Activated T-helper 1 cell treated with Interleukin-2 at 50 U/mL for 16 hours (primary cell): ENCODE measurements around the gene IKZF3.

Experiments
- DNase-seq: peaks from one replicate; pipeline ENCODE4 v3.0.0-alpha.2; 2020; ENCODE audit warnings: low read depth

Gene IKZF3

GRCh38 chr17:39814497-39814896 is 49.6 kb downstream of the IKZF3 start:
- DNase-seq, result no peak

DNA sequence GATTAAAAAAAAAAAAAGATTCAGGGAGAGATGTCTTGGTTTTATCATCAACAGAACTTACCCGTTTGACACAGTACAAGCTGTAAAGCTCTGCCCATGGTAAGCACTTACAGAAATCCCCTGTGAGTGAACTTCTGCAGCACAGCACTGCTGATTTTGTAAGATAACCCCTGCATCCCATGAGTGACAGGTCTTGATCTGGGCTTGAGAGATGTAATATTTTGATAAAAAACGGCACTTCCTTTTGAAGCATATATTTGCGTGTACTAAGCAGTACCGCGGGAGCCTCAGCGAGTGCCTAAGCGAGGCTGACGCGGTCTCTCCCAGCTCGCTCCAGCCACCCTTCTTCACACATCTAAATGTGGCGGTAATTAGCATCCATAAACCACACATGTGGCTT is 50.5 kb downstream of the IKZF3 start:
- DNase-seq, result peak; percentile 43

GRCh38 chr17:39812466-39812865 is 51.6 kb downstream of the IKZF3 start:
- no peak for DNase-seq

DNA sequence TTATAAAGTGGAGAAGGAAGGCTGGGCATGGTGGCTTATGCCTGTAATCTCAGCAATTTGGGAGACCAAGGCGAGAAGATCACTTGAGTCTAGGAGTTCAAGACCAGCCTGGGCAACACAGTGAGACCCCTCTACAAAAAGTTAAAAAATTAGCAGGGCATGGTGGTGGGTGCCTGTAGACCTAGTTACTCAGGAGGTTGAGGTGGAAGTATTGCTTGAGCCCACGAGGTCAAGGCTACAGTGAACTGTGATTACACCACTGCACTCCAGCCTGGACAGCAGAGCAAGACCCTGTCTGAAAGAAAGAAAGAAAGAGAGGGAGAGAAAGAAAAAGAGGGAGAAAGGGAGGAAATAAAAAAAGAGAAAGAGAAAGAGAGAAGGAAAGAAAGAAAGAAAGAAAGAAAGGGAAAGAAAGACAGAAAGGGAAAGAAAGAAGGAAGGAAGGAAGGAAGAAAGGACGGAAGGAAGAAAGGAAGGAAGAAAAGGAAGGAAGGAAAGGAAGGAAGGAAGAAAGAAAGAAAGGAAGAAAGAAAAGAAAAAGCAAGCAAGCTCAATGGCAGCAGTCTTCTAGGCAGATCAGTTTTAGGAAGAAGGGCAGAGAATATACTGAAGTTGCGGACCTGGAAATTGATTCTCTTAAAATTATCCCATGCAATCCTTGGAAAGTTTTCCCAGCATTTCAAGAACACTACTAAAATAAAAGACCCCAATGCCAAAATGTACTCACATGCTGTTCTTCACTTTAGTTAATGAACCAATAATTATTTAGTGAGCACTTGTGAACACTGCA is 53.0 kb downstream of the IKZF3 start:
- no peak for DNase-seq

- no peak for DNase-seq
These were observed 54.9 kb downstream of the IKZF3 start for GRCh38 chr17:39809221-39809620.

GRCh38 chr17:39808409-39808997 is 55.6 kb downstream of the IKZF3 start:
- no peak for DNase-seq

DNA sequence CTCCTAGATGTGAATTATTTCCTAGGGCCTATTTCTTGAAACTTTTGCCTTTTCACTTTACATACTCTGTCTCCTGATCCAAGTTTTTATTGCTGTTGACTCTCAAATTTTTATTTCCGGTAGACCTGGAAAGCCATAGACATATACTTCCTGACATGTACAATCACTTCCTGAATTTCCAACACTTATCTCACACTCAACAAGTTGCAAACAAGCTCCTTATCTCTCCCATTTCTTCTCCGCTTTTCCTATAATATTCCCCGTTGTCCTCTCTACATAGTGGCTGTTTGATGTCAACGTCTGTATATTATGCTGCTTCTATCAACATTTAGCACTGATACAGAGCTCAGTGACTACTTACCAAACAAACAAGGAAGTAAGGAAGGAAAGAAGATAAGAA is 59.3 kb downstream of the IKZF3 start:
- DNase-seq, result no peak

- DNase-seq, result no peak
These were observed 63.1 kb downstream of the IKZF3 start for GRCh38 chr17:39801055-39801454.

DNA sequence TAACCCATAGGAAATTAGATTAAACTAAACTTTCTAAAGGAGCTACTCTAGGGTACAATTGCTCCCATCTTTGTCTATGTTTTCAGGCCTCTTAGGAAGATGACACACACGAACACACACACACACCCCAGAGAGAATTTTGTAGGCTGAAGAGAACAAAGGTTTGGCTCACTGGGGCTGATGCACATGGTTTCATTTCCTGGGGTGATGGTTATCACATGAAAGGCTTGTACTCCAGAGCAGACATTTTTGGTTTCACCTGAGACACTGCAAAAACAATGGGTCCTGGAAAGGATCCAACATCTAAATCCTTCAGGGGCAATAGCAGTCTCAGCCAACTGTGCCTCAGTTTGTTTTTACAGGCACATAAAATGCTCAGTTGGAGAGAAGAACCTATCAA is 63.6 kb downstream of the IKZF3 start:
- DNase-seq, result peak; percentile 37

DNA sequence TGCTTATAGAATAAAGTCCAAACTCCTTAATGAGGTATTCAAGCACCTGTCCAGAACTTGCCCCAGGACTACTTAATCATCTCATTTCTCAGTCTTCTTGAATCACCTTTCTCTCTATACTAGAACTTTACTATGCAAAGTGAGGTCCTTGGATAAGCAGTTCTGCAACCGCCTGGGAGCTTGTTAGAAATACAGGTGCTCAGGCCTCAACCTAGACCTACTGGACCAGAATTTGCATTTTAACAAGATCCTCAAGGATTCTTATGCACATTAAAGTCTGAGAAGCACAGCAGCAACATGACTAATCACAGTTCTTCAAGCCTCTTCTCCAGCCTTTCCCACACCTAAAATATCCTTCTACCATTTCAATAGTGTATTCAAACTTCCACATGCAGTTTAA is 64.7 kb downstream of the IKZF3 start:
- no peak for DNase-seq

- no peak for DNase-seq
These were observed 69.7 kb downstream of the IKZF3 start for GRCh38 chr17:39794249-39794970.

GRCh38 chr17:39793301-39793872 is 70.7 kb downstream of the IKZF3 start:
- no peak for DNase-seq

DNA sequence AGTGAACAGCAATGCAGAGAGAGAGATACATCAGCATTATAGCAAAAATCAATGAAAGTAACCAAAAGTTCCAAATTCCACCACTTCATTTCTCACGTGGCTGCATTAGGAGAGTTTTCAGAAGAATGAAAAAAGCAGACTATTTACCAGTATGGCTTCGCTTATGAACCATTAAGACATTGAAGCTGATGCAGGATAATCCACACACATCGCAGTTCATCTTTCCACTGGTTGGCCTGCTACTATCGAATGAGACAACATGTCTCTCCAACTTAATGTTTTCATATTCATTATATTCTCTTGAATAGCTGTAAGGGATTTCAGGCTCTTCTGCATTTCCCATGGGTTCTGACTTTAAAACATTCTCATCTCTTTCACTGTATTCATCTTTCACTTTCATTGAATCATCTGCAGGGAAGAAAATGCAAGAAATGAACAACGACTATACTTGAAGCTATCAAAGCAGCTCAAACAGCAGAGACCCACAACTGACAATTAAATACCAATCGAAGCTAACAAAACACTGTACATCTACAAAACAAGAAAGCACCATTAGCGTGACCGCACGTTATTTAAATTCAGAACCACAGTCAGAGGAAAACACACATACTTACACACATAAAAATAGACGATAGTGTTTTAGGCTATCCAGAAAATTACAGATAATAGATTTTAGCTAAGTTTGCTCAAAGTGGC is 71.4 kb downstream of the IKZF3 start:
- no peak for DNase-seq

DNA sequence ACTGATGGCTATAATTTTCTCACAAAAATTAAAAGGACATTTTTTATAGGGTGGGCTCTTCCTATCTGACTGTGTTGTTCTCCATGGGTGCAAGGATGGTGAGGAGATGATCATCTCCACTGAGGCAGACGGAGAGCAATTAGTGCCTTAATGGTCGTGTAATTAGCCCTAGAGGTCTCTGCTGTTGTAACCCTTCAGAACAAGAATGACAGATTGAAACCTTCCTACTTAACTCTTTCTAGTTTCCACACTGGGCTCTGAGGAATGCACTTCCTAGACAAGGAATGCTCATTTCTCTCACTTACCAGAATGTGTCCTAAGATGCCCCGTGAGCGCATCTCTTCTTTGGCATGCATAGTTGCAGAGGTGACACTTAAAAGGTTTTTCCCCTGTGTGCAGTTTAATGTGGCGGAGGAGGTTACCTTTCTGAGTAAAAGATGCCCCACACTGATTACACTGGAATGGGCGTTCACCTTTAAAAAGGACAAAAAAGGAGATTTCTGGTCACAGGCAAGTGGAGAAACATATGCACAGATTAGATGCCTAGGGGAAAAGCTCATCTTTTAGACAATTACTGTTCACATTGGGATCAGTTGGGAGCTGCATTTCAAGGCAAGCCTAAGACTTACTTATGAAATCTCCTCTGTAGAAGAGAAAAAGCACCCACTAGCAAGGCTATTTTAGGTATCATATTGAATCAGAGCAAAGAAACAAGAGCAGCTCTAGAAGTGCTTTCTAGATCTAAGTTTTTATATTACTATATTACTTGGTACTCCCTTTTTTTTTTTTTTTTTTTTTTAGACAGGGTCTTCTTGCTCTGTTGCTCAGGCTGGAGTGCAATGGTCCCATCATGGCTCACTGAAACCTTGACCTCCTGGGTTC is 72.8 kb downstream of the IKZF3 start:
- DNase-seq, result no peak

DNA sequence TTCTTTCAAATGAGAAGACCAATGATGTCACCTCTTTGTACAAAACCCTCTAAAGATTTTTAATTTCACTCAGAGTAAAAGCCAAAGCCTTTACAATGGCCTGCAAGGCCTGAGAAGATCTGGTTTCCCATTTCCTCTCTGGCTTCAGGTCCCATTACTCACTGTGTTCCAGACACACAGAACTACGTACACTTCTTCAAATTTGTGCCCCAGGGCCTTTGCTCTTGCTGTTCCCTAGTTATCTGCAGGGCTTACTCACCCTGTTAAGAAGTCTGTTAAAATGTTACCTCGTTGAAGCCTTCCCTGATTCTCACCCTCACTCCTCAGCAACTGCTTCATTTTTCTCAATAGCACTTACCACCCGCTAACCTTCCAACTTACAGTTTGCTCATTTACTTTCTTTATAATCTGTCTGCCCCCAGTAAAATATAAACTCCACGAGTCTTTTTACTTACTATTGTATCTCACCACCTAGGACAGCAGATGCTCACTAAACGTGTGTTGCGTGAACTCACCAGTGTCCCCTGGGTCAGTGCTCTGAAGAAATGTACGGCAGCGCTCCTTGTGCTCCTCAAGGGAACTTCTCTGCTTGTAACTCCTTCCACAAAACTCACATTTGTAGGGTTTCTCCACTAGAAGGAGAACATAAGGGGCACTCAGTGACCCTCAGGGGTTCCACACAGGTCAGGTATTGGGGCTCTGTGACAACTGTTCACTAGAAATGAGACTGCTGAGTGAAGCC is 76.2 kb downstream of the IKZF3 start:
- no peak for DNase-seq

GRCh38 chr17:39787041-39787440 is 77.1 kb downstream of the IKZF3 start:
- DNase-seq, result no peak

DNA sequence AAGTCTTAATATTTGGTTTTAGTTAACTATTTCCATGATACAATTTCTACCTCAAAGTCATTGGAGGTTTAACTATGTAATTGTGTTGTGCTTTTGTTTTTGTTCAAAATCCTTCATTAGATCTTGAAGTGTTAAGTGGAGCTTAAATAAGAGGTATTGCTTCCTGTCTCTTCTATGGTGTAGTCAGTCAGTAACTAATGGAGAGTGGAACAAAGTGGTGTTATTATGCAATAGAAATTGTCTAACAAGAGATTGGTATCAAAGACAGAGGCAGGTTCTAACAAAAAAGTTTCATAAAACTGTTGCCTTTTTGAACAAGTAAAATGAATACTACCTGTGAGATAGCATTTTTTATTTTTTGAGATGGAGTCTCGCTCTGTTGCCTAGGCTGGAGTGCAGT is 81.1 kb downstream of the IKZF3 start:
- no peak for DNase-seq

DNA sequence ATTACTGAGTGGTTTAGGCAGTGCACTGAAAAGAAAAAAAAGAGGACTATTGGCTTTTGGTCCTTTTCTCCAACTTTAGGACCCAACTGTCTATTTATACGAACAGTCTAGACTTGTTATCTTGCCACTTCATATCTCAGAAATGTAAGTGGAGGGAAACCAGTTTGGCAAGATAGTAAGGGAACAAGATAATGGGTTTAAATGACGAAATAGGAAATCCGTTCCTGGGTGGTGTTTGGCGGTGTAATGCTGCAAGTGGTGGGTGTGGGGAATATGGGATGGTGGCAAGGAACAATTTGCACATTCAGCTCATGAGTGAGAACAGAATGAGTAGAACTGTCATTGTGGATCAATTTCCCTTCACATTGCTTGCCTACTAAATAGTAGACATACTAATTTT is 81.6 kb downstream of the IKZF3 start:
- DNase-seq, result no peak

- no peak for DNase-seq
These were observed 82.3 kb downstream of the IKZF3 start for GRCh38 chr17:39781861-39782213.

GRCh38 chr17:39781031-39781860 is 82.9 kb downstream of the IKZF3 start:
- DNase-seq, result no peak
